Astrocyte (in vitro differentiated cells and primary cell): ENCODE data around the gene FOS.

Source experiments
- CTCF ChIP-seq: IDR thresholded peaks from 2 replicates; pipeline ENCODE4 v1.5.1; 2011; ENCODE audit warnings: low read depth, mild to moderate bottlenecking, inconsistent platforms, low read length, moderate library complexity; ENCODE audit not compliant: insufficient read depth
- EZH2 ChIP-seq: IDR thresholded peaks from 2 replicates; pipeline ENCODE4 v1.6.1; 2012; ENCODE audit warnings: mild to moderate bottlenecking, low read length, inconsistent platforms; ENCODE audit not compliant: insufficient read depth

GRCh38 chr14:75295061-75295461, 16.4 kb downstream of the FOS start:
- TF ChIP-seq CTCF = no peak
- TF ChIP-seq EZH2 = no peak
